Measurements from ENCODE around the gene FOXRED1. TPM values are rescaled to one million over a fixed set of nuclear protein-coding genes. Genes with fewer than 3 reads are reported as not detected.

The FOXRED1 gene
- total and polyA plus RNA-seq, 2 of the 13 experiments (the other 11 are each of a cell fraction or from before 2014, with no cell fraction given): 29.6 to 42.9 TPM

DNA sequence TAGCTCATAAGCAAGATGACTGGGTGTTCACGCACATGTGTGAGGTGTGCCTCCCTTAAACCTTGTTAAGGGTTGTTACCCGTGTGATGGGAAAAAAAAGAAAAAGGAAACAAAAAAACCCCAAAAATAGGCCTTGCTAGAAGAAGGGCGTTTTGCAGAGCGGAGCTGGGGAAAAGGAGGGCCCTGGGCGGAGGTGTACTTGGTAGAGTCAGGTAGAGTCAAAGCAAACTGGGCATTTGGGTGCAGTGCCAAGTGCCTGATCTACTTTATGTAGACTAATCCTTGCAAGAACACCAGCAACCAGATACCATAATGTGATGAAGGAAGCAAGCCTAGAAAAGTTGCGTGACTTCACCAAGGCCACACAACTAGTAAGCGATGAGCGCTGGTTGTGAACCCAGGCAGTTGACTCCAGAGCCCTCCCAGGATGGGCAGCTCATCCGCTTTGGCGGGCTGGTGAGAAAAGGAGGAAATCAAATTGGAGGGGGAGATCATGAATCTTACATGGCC is 12.8 kb downstream of the FOXRED1 start:
- H3K27me3 ChIP-seq (ENCODE audit: control insufficient read depth in 1 of 2, insufficient read depth in 2 of 2, low read length in 2 of 2): no peaks in the 10 kb centered on the region
- DNase-seq (ENCODE audit: low spot score): no peak
- peaks cover 50% of the 10 kb centered on the region for H3K4me1 ChIP-seq (ENCODE audit: insufficient read depth, low read length)
- no TSS peak for BruUV-seq (replicated peaks)
- no peak overlapping the region for H3K27ac ChIP-seq (ENCODE audit: extremely low read length, insufficient read depth, low read length)
- H3K4me2 ChIP-seq (ENCODE audit: low read depth, low read length): peak overlapping the region; percentile 96
- peak overlapping the region; percentile 90 for H3K9ac ChIP-seq (ENCODE audit: insufficient read depth, low read depth, low read length)
- 93% methylated on average over 10 of the region's 10 CpGs for WGBS (ENCODE audit: low lambda C conversion rate)
- H3K36me3 ChIP-seq (replicated peaks in 1 of 2; ENCODE audit: control insufficient read depth in 1 of 2, insufficient read depth in 2 of 2, low read length in 2 of 2): peaks cover under 1 to 5% of the 10 kb centered on the region in 2 experiments; a peak in 3 of 5 replicates
- peak overlapping the region; percentile 87 to 96 (median 95); a peak in 4 of 6 replicates for H3K4me3 ChIP-seq (replicated peaks in 1 of 3; ENCODE audit: insufficient read depth in 1 of 3, low read depth in 2 of 3, low read length in 3 of 3)
- H4K20me1 ChIP-seq (ENCODE audit: insufficient read depth, low read length): no peaks in the 10 kb centered on the region
- ChIA-PET CTCF (ENCODE audit: low intra/inter-chr PET ratio, low total read pairs) (no interaction called here), POLR2A (interaction anchor here (0.7 to 1.7 kb wide), 4 partner anchors 10 to 135 kb away, joined by 3 to 19 read pairs (median 6); partner anchors contain the start of genes DCPS, FOXRED1 and SRPRA)
- ATAC-seq: no peak
- H3K79me2 ChIP-seq (ENCODE audit: insufficient read depth, low read length): peaks cover 10% of the 10 kb centered on the region
- TF ChIP-seq ZNF510 (CRISPR knock-in tag; IDR thresholded peaks at IDR 0.05; ENCODE audit: low read depth) (no peak), ZNF44 (CRISPR knock-in tag; IDR thresholded peaks at IDR 0.05) (no peak), ZNF382 (CRISPR knock-in tag; IDR thresholded peaks at IDR 0.05; ENCODE audit: borderline replicate concordance) (no peak), ZSCAN12 (CRISPR knock-in tag; IDR thresholded peaks at IDR 0.05) (no peak), MAFK (conservative IDR thresholded peaks at IDR 0.05 in 1 of 2, IDR thresholded peaks at IDR 0.05 in 1 of 2; ENCODE audit: low read length in 2 of 2) (no peak), ZNF512B (CRISPR knock-in tag; IDR thresholded peaks at IDR 0.05; ENCODE audit: borderline replicate concordance) (no peak), ERF (CRISPR knock-in tag; IDR thresholded peaks at IDR 0.05) (no peak), KAT2B (IDR thresholded peaks at IDR 0.05; ENCODE audit: borderline replicate concordance, low read depth, low read length) (no peak), GABPA (IDR thresholded peaks at IDR 0.05; ENCODE audit: low read depth, low read length) (no peak), GABPA (CRISPR knock-in tag; IDR thresholded peaks at IDR 0.05; ENCODE audit: low read depth) (no peak), ZFAT (CRISPR knock-in tag; conservative IDR thresholded peaks at IDR 0.05) (no peak), ZIK1 (CRISPR knock-in tag; IDR thresholded peaks at IDR 0.05; ENCODE audit: borderline replicate concordance, low read depth) (no peak), ZNF609 (CRISPR knock-in tag; IDR thresholded peaks at IDR 0.05; ENCODE audit: borderline replicate concordance) (no peak)
- TF ChIP-seq, protein P1, sequence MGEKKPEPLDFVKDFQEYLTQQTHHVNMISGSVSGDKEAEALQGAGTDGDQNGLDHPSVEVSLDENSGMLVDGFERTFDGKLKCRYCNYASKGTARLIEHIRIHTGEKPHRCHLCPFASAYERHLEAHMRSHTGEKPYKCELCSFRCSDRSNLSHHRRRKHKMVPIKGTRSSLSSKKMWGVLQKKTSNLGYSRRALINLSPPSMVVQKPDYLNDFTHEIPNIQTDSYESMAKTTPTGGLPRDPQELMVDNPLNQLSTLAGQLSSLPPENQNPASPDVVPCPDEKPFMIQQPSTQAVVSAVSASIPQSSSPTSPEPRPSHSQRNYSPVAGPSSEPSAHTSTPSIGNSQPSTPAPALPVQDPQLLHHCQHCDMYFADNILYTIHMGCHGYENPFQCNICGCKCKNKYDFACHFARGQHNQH (CRISPR knock-in tag; IDR thresholded peaks at IDR 0.05): no peak
- no peak overlapping the region for H2AFZ ChIP-seq (ENCODE audit: low read length)
- in situ Hi-C loops (cut with HindIII; ENCODE audit: extremely low pct_ligation_motif_present, low pct_unique_long_range_greater_than_20kb): no loop called here
- FAIRE-seq: no peak
- H3K9me3 ChIP-seq (ENCODE audit: low read length): no peaks in the 10 kb centered on the region
- intact Hi-C loops (cut with micrococcal nuclease; ENCODE audit: unreplicated experiment): loop anchor here (2.0 kb wide), 1 partner anchor 13 kb away; the partner anchor contains the start of genes FOXRED1 and SRPRA

All from HepG2 (cell line).